Embryonic facial prominence (tissue), 1 donor: ENCODE measurements around the gene PNLIP.

Experiments used
- DNase-seq: peaks from one replicate; pipeline ENCODE4 v3.0.0-alpha.2; 2016; ENCODE audit errors: extremely low spot score

Gene PNLIP

GRCh38 chr10:116545756-116546155, at the start of gene PNLIP:
Gene PNLIP (plus strand): TSS chr10:116545931. CDS start chr10:116546093, 162 bp downstream.
- no peak for DNase-seq

GRCh38 chr10:116504786-116505185, 40.9 kb upstream of the PNLIP start:
- DNase-seq = no peak

- no peak for DNase-seq
These were observed 35.2 kb upstream of the PNLIP start for GRCh38 chr10:116510565-116510964.

- DNase-seq = no peak
These were observed 34.4 kb upstream of the PNLIP start for GRCh38 chr10:116511365-116511764.

GRCh38 chr10:116521424-116522290, 24.1 kb upstream of the PNLIP start:
- DNase-seq = no peak

GRCh38 chr10:116522803-116523381, 22.8 kb upstream of the PNLIP start:
- DNase-seq = no peak

- DNase-seq = no peak
These were observed 21.0 kb upstream of the PNLIP start for GRCh38 chr10:116524736-116525135.

GRCh38 chr10:116526219-116526618, 19.5 kb upstream of the PNLIP start:
- no peak for DNase-seq

GRCh38 chr10:116536810-116537209, 8.9 kb upstream of the PNLIP start:
- DNase-seq = no peak

- DNase-seq = no peak
These were observed 7.3 kb upstream of the PNLIP start for GRCh38 chr10:116538456-116538855.

GRCh38 chr10:116538992-116539391, 6.7 kb upstream of the PNLIP start:
- DNase-seq = no peak

GRCh38 chr10:116540814-116541213, 4.9 kb upstream of the PNLIP start:
- no peak for DNase-seq

- no peak for DNase-seq
These were observed 3.6 kb upstream of the PNLIP start for GRCh38 chr10:116542007-116542677.

GRCh38 chr10:116545122-116545521, 609 bp upstream of the PNLIP start:
- no peak for DNase-seq

- no peak for DNase-seq
These were observed 2.6 kb downstream of the PNLIP start for GRCh38 chr10:116548301-116548700.

- no peak for DNase-seq
These were observed 7.7 kb downstream of the PNLIP start for GRCh38 chr10:116553378-116553980.

- no peak for DNase-seq
These were observed 8.9 kb downstream of the PNLIP start for GRCh38 chr10:116554628-116555027.

GRCh38 chr10:116555880-116556279, 10.1 kb downstream of the PNLIP start:
- no peak for DNase-seq

- no peak for DNase-seq
These were observed 11.7 kb downstream of the PNLIP start for GRCh38 chr10:116557305-116557880.

GRCh38 chr10:116565534-116565933, 19.8 kb downstream of the PNLIP start:
- no peak for DNase-seq

GRCh38 chr10:116566932-116567331, 21.2 kb downstream of the PNLIP start:
- no peak for DNase-seq

- DNase-seq = no peak
These were observed 21.6 kb downstream of the PNLIP start for GRCh38 chr10:116567335-116567734.
